AG04449 (cell line): ENCODE results near the gene FRMD4A.

Experiments
- CTCF ChIA-PET: fragments of 350-600 bp; formaldehyde crosslinking; extraction: SDS; loops from one replicate; lab custom pipeline; 2021; ENCODE audit warnings: antibody characterized with exemption; lab: Yijun Ruan, JAX
- POLR2A ChIA-PET: fragments of 400-600, 350-600 bp; formaldehyde crosslinking; extraction: SDS; loops from one replicate; lab custom pipeline; 2020; ENCODE audit warnings: antibody characterized with exemption, inconsistent platforms; lab: Yijun Ruan, JAX
- DNase-seq: peaks from one replicate; pipeline ENCODE4 v3.0.0-alpha.2; 2010; ENCODE audit warnings: low read depth, low spot score
- H3K4me3 ChIP-seq: 2 replicates; pipeline ENCODE4 v1.5.1; 2011; ENCODE audit warnings: low read depth, mild to moderate bottlenecking, control low read depth, low read length
- CTCF ChIP-seq: IDR thresholded peaks from one replicate; pipeline ENCODE4 v1.5.1; 2011; ENCODE audit warnings: mild to moderate bottlenecking, moderate library complexity, low read length, control low read depth, inconsistent platforms; ENCODE audit not compliant: insufficient read depth; ENCODE audit errors: missing control alignments

FRMD4A gene

DNA sequence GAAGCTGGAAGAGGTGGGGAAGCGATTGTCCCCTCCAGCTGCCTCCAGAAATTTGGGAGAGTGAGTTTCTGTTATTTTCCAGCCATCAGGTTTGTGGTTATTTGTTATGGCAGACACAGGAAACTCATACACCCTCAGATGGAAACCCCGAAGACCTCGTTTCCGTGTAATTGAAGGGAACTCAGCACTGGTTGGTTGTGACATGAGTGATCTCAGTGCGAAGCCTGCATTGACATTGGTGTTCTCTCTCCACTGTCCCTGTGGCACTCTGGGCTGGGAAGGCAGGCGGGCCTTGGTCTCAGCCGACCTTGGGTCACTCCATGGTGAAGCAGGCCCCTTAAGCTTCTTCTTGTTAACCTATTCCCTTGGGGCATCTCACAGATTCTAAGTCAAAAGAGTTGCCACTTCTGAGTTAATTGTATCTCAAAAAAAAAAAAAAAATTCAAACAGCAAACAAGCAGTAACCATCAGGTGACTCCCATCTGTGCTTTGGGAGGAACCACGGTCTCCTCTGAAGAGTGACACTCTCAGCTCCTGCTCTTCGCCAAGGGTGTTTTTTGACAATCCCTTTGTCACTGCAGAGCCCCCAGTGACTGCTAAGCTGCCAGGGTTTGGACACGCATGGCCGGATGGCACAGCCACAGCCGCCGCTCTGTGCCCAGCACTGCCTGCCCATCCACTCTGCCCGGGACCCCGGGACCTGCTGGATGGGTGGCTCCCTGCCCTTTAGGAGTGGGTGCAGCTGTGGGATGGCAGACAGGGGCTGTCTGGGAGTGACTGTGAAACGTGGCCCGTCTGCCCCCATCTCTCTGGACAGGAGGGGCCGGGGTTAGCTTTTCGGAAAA lies 510.4 kb downstream of the FRMD4A start:
- ChIA-PET CTCF (interaction anchor here (0.7 kb wide), 1 partner anchor 33 kb away, joined by 4 read pairs; no protein-coding TSS in a partner anchor), POLR2A (no interaction called here)
- no peak for DNase-seq
- TF ChIP-seq CTCF, result no peak
- H3K4me3 ChIP-seq, result no peak overlapping the region

DNA sequence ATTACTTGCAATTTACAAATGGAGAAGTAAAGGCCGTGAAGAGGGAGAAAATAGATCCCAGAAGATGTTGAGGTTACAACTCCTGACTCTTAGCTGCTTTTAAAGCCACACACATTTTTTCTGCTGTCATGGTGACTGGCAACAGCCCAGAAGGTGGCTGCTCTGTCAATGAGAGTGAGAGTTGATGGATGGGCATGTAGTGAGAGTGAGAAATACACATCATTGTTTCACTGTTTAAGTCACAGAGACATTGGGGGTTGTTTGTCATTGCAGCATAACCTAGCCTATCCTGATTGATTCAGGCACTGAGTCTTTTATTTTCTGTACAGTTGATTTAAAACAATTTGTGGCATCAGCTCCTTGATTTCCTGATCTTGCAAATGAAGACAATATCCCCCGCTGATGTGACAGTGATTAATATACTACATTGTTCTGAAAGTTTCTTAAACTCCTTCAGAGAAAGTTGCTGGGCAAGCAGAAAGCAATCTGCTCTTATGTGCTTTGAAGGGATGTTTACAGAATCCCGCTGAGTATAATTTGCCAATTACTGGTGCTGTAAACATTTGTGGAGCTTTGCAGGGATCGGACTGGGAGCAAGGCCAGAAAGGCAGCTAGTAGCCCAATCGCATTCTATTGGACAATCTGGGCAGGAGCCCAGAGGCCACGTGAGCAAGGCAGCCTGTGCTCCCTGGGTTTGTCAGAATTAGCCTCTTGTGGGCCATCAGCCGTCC lies 514.4 kb downstream of the FRMD4A start:
- POLR2A ChIA-PET, result no interaction called here

GRCh38 chr10:13815756-13816155 lies 515.0 kb downstream of the FRMD4A start:
- DNase-seq, result no peak
- ChIA-PET CTCF (interaction anchor here (1.0 kb wide), 1 partner anchor 49 kb away, joined by 3 read pairs; no protein-coding TSS in a partner anchor), POLR2A (no interaction called here)

More for the DNA sequence above, 514.4 kb downstream of the FRMD4A start:
- CTCF ChIA-PET, result interaction anchor here (1.0 kb wide), 1 partner anchor 49 kb away, joined by 3 read pairs; no protein-coding TSS in a partner anchor
- TF ChIP-seq CTCF, result no peak
- H3K4me3 ChIP-seq, result no peak overlapping the region
- no peak for DNase-seq

DNA sequence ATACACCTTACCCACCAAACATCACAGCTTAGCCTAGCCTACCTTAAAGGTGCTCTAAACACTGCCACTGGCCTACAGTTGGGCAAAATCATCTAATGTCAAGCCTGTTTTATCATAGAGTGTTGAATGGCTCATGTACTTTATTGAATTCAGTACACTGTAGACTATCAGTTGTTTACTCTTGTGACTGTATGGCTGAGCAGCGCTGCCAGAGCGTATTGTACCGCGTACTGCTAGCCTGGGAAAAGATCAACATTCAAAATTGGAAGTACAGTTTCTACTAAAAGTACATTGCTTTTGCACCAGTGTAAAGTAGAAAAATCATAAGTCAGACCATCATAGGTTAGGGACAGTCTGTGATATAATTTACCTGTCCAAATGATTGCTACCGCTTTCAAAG lies 517.2 kb downstream of the FRMD4A start:
- ChIA-PET CTCF (no interaction called here), POLR2A (no interaction called here)

More at GRCh38 chr10:13815756-13816155, 515.0 kb downstream of the FRMD4A start:
- H3K4me3 ChIP-seq, result no peak overlapping the region
- no peak for TF ChIP-seq CTCF

DNA sequence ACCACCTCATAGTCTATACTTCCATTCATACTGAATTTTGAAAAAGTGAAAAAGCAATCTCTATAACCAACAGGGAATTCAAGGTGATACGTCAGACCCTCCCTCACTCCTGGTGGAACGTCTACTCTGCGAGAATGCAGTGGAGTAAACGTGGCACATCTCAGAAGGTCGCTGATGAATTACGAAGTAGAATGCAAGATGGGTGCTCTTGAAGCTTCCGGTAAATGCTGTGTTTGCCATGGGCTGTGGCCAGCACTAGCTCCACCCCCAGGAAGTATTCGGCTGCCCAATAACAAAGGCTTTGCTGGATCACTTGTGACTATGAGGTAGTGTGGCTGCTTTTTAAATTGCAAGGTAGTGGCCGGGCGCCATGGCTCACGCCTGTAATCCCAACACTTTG lies 517.9 kb downstream of the FRMD4A start:
- no peak overlapping the region for H3K4me3 ChIP-seq
- POLR2A ChIA-PET, result no interaction called here
- CTCF ChIA-PET, result interaction anchor here (1.0 kb wide), 1 partner anchor 24 kb away, joined by 3 read pairs; no protein-coding TSS in a partner anchor
- DNase-seq, result no peak
- TF ChIP-seq CTCF, result no peak

More for the DNA sequence above, 517.2 kb downstream of the FRMD4A start:
- no peak for DNase-seq
- H3K4me3 ChIP-seq, result no peak overlapping the region
- no peak for TF ChIP-seq CTCF

- ChIA-PET CTCF (no interaction called here), POLR2A (no interaction called here)
- DNase-seq, result no peak
- no peak for TF ChIP-seq CTCF
- no peak overlapping the region for H3K4me3 ChIP-seq
Measured at GRCh38 chr10:13810568-13810967, 520.2 kb downstream of the FRMD4A start.
